HL-60 (cell line): ENCODE data around the gene FBXO15.

Experiments used
- DNase-seq, 2 experiments: peaks; one replicate each; pipeline ENCODE4 v3.0.0-alpha.2; 2010 to 2020; ENCODE audit warnings: low read depth in 1 of 2, low spot score in 1 of 2
- H3K27ac ChIP-seq: fragments of 250-450 bp; sonication (Bioruptor Pico); replicated peaks from 2 replicates; pipeline ENCODE4 v1.5.1; 2020; ENCODE audit warnings: mild to moderate bottlenecking, moderate library complexity
- H3K27me3 ChIP-seq: fragments of 250-450 bp; sonication (Bioruptor Pico); 2 replicates; pipeline ENCODE4 v1.5.1; 2021; ENCODE audit warnings: mild to moderate bottlenecking, moderate library complexity; ENCODE audit not compliant: insufficient read depth, poor library complexity, severe bottlenecking
- H3K4me3 ChIP-seq: replicated peaks from 2 replicates; pipeline ENCODE4 v1.5.1; 2011; ENCODE audit warnings: mild to moderate bottlenecking, control low read depth, low read length; ENCODE audit not compliant: insufficient read depth
- CTCF ChIP-seq: IDR thresholded peaks from one replicate; pipeline ENCODE4 v1.5.1; 2011; ENCODE audit warnings: low read length, control low read depth, inconsistent platforms; ENCODE audit not compliant: insufficient read depth
- GABPA ChIP-seq: IDR thresholded peaks from 2 replicates; pipeline ENCODE4 v1.6.1; 2012; ENCODE audit warnings: low read depth
- POLR2AphosphoS5 ChIP-seq: IDR thresholded peaks from 2 replicates; pipeline ENCODE4 v1.6.1; 2012; ENCODE audit warnings: low read depth
- REST ChIP-seq: IDR thresholded peaks from 2 replicates; pipeline ENCODE4 v1.6.1; 2012; ENCODE audit warnings: low read depth; ENCODE audit not compliant: insufficient replicate concordance
- SPI1 ChIP-seq: IDR thresholded peaks from 2 replicates; pipeline ENCODE4 v1.6.1; 2012; ENCODE audit warnings: low read depth, mild to moderate bottlenecking, borderline replicate concordance

Gene FBXO15

GRCh38 chr18:74171910-74172606, 24.4 kb upstream of the FBXO15 start:
- no peak overlapping the region for H3K4me3 ChIP-seq

GRCh38 chr18:74166386-74166785, 18.8 kb upstream of the FBXO15 start:
- DNase-seq = no peak
- no peak for TF ChIP-seq CTCF
- no peak overlapping the region for H3K4me3 ChIP-seq
- peaks cover 3% of the 10 kb centered on the region for H3K27me3 ChIP-seq
- H3K27ac ChIP-seq = no peak overlapping the region

More at GRCh38 chr18:74171910-74172606, 24.4 kb upstream of the FBXO15 start:
- Histone ChIP-seq H3K27me3 (peaks cover 8% of the 10 kb centered on the region), H3K27ac (no peak overlapping the region)
- DNase-seq = no peak
- TF ChIP-seq CTCF (no peak), GABPA (no peak), SPI1 (no peak), POLR2AphosphoS5 (no peak), REST (no peak)

GRCh38 chr18:74163019-74163660, 15.5 kb upstream of the FBXO15 start:
- no peak overlapping the region for H3K27ac ChIP-seq
- peak; percentile 65 to 75 for DNase-seq
- H3K4me3 ChIP-seq = no peak overlapping the region
- H3K27me3 ChIP-seq = no peaks in the 10 kb centered on the region
- TF ChIP-seq SPI1 (peak; percentile 82; the same call in 1 of the 2 replicates), CTCF (peak; percentile 23), GABPA (no peak), POLR2AphosphoS5 (no peak)

- Histone ChIP-seq H3K4me3 (no peak overlapping the region), H3K27ac (no peak overlapping the region), H3K27me3 (no peaks in the 10 kb centered on the region)
- TF ChIP-seq POLR2AphosphoS5 (no peak), SPI1 (peak; percentile 3; the same call in 1 of the 2 replicates)
- no peak for DNase-seq
These were observed 7.6 kb upstream of the FBXO15 start for GRCh38 chr18:74155276-74155675.

- TF ChIP-seq SPI1 (no peak), REST (no peak), GABPA (no peak), POLR2AphosphoS5 (no peak)
- Histone ChIP-seq H3K27me3 (no peaks in the 10 kb centered on the region), H3K4me3 (no peak overlapping the region), H3K27ac (no peak overlapping the region)
- DNase-seq = no peak
These were observed 7.1 kb upstream of the FBXO15 start for GRCh38 chr18:74154716-74155115.
